DMS 273 (cell line): ENCODE results near the gene MAPK12.

Source experiments
- DNase-seq: peaks from one replicate; lab custom pipeline; 2025; ENCODE audit not compliant: unreplicated experiment; lab: John Stamatoyannopoulos, UW

MAPK12 gene

GRCh38 chr22:50253046-50253915, 8.2 kb downstream of the MAPK12 start:
- DNase-seq: no peak

- peak; percentile 82 for DNase-seq
Measured at GRCh38 chr22:50252082-50253045, 9.1 kb downstream of the MAPK12 start.

DNA sequence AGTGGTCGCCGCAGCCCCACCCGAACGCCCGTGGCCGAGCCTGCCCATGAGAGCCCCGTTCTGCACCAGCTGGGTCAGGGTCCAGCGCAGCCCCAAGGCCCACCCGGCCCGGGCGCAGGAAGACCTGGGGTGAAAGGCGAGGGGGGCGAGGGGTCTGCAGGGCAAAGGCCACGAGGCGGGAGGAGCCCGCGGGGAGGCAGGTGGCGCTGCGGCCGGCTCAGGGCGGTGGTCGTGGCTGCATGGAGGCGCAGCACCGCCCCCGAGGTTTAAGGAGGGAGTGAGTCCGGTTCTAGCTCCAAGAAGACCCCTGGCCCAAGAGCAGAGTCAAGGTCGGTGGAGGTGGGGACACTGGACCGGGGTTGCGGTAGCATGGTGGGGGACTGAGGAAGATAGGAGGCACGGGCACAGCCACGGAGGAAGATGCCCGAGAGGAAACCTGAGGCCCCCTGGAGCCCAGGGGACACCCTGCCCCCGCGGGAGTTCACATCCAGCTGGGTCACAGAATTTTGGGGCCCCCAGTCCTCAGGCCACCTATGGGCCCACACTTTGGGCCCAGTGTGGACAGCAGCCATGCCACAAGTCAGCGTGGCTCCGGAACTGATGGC, 9.9 kb downstream of the MAPK12 start:
- no peak for DNase-seq

DNA sequence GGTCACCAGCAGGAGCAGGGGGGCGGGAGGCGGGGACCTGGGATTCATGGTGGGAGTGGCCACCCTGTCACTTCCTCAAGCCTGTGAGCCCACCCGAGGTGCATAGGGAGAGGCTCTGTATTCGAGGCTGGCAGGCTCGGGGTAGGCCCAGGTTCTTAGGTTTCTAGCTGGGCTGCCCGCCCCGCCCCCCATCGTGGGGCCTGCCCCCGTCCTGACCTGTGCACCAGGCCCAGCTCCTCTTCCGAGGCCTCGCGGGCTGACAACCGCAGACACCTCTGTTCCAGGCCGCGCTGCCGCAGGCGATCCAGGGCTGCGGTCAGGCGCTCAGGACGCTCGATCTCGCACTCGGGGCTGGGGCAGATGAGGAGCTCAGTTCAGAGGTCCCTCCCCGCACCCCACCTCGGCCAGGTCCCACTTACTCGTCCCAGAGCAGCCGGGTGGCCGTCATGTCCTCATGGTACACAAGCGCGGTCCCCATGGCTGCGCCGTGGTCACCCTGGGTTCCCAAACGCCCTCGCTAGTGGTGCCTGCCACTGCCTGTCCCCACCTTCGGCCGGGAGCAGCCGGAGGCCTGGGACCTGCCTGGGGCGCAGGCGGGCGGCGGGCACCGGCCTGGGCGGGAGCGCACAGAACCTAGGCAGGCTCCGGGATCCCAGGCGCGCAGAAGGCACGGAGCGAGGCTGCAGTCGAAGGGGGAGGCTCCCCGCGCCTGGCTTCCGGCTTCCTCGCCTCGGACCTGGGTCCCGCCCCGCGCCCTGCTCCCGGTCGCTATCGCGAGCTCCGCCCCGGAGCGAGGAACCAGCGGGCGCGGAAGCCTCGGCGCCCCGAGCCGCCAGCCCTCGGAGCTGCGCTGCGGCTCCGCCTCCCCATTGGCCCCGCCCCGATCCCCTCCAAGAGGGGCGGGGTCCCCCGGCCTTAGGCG, 10.7 kb downstream of the MAPK12 start, which contains the start of gene HDAC10:
Gene HDAC10, minus strand, starts transcription at position 711 of the 922 bp plus-strand sequence. Its CDS starts 233 bp downstream, at position 478.
- DNase-seq: peak; percentile 91

DNA sequence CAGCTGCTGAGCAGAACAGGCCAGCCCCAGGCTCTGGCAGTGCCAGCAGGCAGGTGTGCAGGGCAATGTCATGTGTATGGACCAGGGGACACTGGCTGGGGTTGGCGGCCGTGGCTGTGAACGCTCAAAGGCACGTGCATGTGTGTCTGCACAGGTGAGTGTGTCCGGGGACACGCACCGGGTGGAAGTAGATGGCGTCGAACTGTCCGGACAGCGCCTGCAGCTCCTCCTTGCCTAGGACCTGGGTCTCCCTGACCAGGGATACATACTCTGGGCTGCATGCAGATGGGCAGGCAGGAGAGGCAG, 11.3 kb downstream of the MAPK12 start:
- DNase-seq: no peak

DNA sequence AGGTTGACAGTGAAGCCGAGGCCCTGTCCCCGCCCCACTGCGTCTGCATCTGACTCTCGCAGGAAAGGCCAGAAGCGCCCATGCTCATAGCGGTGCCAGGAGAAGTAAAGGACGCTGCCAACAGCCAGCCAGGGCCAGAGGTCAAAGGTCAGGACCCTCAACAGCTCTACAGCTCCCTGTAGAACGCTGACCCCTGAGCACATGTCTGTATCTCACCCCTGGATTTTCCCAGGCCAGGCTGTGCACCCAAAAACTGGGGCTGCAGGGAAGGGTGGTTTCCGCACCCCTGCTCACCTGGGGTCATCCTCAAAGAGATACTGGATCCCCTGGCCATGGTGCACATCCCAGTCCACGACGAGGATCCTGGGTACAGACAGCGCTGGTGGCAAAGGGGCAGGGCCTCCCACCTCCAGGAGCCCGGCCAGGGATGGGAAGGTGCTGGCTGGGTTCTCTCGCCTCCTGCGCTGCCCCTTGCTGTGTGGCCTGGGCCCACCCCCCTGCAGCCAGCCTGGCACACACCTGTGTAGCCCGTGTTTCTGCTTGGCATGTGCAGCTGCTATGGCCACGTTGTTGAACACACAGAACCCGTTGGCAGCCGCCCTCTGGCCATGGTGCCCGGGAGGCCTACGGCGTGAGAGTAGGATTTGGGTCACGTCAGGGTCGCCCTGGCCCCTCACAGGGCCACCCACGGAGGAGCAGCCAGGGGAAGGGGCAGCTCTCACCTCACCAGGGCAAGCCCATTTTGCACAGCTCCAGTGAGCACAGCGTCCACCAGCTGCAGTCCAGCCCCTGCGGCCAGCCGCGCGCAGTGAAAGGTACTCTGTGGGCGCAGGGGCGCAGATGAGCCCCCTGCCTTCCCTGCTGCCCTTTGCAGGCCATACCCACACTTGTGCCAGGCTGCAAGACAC, 11.9 kb downstream of the MAPK12 start:
- DNase-seq: no peak

GRCh38 chr22:50248196-50249081, 13.0 kb downstream of the MAPK12 start:
- DNase-seq: no peak

- peak; percentile 24 for DNase-seq
Measured at GRCh38 chr22:50247748-50248147, 13.7 kb downstream of the MAPK12 start.

DNA sequence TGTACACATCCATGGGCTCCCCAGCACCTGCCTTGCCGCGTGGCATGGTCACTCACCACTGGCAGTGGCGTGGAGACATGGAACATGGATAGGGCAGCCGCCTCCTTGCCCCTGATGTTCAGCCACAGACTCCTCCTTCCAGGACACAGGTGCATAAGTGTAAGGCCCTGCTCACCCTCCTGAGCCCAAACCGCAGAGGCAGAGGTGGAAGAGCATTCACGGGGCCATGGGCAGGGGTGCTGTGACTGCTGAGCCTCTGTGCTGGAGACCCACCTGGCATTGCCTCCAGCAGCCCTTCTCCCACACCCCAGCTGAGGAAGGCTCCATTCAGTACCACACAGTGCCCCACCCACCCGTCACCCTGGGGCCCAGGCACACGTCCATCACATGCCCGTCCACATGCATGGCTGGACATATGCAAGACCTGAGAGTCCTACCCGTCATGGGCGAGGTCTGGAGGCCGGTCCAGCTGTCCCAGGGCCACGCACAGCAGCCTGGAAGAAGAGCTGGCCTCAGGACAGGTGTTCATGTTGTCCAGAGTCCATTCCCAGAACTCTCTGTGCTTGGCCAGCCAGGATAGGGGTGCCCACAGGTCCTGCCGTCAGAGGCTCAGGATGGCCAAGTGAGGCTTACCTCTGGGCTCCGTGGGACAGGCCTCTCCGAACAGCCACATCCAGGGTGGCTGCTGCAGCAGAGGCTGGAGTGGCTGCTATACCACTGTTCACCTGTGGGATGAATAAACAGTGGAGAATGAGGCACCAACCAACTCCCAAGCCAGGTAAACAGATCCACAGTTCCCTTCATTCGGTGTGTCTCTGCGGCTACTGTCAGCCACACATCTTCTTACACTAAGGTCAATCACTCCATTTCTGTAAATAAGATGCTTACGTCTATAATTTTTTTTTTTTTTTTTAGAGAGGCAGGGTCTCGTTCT, 15.0 kb downstream of the MAPK12 start:
- peak; percentile 47 for DNase-seq

DNA sequence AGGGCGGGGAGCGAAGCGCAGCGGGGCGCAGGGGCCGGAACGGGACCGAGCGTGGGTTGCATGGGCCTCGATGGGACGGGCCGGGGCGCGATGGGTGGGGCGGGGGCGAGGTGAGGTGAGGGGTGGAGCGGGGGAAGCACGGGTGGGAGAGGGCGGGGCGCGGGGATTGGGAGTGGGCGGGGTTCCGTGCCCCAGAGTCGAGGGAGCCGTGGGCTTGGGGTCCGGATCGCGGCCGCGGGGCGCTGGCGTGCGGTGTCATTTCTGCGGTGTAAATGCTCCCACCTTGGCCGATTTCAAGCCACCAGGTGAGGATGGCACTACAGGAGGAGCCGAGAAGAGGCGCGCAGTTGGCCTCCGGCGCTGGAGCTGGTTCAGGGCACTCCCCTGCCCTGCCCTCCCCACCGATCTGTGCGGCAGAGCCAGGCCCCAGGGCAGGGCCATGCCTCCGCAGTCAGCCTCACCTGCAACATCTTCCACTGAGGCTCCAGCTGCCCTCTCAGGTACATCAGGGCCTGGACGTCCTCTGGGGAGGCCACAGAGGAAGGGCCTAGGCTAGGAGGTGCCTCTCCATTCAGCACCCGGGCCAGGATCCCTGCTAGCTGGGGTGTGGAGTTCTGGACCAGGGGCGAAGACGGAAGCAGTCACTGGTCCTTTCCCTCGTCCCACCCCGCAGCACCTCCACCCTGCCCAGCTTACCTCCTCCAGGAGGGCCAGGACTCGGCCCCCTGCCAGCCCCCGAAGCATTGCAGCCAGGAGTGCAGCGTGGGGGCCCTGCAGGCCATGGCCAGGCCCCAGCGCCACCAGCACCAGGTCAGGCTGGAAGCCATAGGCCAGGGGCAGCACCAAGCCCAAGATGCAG, 16.0 kb downstream of the MAPK12 start:
- DNase-seq: peak; percentile 48

DNA sequence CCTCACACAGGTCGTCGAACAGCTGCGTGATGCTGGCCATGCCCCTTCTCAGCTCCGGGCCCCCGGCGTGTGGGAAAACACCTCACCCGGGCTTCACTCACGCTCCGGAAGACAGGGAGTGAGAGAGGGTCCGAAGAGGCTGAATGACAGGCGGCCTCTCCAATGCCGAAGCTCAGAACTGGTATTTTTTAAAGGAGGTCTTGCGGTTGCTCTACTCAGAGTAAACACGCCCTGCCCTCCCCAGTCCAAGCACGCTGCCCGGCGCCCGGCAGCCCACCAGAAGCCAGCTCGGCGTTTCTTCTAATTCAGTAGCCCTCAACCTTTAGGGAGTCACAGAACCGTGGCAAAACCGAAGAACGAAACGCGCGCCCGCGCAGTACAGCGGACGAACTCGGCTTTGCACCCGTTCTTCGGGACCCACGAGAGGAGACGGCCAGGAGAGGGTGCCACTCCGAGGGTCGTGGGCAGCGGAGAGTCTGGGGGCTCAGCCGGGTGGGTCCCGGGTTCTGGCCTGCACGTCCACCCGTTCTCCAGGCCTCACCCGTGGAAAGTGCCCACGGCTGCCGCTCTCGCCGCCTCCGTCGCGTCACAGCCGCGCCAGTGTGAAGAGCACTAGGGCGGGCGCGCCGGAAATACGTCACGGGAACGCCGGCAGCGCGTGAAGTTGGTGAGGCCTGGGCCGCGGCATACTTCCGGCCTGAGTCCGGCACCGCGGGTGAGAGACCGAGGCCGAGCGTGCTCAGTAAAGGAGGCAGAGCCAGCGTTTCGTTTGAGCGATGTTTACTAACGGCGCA, 16.9 kb downstream of the MAPK12 start, which contains the start of gene TUBGCP6:
Gene TUBGCP6, minus strand, starts transcription at position 604 of the 794 bp plus-strand sequence. Its CDS starts 564 bp downstream, at position 40.
- peak; percentile 95 for DNase-seq

- peak; percentile 48 for DNase-seq
Measured at GRCh38 chr22:50243685-50244419, 17.6 kb downstream of the MAPK12 start.

GRCh38 chr22:50242406-50242949, 19.0 kb downstream of the MAPK12 start:
- DNase-seq: peak; percentile 25

GRCh38 chr22:50238755-50239154, 22.7 kb downstream of the MAPK12 start:
- no peak for DNase-seq
